GM21717 (cell line): Measurements from ENCODE around the gene MFAP4.

Experiments
- ATAC-seq: cut with Tn5 transposase; IDR thresholded peaks from one replicate; pipeline ENCODE4 v1.9.1; 2021; ENCODE audit warnings: mild to moderate bottlenecking, moderate library complexity; ENCODE audit not compliant: unreplicated experiment

MFAP4 gene

DNA sequence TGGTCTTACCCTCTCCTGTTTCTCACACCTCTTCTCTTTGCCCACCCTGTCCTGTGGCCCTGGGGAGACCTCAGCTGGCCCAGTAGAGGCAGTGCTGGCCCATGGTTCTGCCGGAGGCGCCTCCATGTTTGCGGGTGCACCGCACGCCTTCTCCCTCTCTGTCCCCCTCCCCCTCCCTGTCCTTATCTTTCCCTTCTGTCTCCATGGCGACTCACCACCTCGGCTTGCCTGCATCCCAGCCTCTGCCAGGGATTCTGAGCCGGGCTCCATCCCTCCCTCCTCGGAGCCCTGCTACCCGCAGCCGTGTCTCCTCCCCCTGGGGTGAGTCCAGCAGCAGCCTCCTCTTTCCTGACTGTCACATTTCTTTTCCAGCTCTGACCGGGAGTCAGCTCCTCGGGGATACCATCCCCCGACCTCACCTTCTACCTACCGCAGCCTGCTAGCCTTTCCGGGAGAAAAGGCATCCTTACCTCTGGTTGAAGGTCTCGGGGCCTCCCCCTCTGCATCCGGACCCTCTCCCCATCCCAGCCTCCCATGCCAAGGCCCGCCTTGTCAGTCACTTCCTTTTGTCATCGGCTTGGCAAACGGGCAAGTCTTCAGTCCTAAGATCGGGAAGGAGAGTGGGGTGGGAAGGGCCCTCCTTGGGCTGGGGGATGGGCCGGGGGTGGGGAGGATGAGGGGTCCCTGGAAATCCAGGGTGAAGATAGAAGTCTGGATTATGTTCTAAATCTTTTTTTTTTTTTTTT is 24.1 kb upstream of the MFAP4 start, which contains the start of gene RNF112:
Gene RNF112 (plus strand): TSS at position 358 of the 746 bp plus-strand sequence. CDS start 177 bp downstream, at position 535.
- ATAC-seq: no peak

DNA sequence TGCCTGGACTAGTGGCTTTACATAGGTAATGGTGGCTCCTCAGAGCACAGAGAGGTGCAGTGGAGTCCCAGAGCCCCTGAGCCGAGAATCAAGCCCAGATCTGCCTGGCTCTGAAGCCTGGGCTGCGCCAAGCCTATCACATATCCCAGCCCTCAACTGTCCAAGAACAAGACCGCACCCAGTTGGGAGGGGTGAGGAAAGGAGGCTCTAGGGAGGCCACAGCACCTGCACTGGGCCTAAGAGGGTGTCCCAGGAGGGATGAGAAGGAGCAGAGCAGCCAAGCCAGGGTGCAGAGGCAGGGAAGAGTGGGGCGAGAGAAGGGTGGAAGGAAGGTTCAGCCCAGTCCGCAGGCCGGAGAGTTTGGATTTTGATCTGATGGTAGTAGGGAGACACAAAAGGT is 23.1 kb upstream of the MFAP4 start:
- no peak for ATAC-seq

DNA sequence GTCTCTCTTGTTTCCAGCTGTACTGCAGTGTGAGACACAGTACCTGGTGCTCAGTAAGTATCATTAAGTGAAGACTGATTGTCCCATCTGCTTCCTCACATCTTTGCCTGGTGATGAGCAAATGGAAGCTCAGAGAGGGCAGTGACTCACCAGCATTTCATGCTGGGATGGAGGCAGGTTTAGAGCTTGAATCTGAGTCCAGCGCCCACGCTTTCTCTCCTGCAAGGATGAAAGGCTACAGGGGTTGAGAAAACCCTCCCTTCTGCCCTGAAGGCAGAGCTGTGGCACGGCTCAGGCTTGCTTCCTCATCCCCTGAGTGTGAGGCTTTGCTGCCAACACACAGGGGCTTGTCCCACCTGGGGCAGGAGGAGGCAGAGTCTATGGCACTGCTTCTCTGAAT is 22.5 kb upstream of the MFAP4 start:
- ATAC-seq: no peak

DNA sequence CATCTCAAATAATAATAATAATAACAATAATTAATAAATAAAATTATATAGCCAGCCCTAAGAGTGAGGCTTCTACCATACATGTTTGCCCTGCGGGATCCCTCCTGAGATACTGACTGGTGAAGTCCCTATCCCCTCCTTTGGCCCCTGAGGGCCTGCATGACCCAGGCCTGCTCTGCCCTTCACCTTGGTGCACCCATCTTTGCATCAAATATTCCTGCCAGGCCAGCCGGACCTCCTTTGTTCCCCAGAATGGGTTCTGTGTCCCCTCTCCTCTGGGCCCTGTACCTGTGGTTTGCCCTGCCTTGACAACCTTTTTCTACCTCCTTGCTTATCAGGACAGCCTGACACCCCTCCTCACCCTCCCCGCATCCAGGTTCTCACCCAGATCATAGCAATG is 22.1 kb upstream of the MFAP4 start:
- ATAC-seq: no peak

DNA sequence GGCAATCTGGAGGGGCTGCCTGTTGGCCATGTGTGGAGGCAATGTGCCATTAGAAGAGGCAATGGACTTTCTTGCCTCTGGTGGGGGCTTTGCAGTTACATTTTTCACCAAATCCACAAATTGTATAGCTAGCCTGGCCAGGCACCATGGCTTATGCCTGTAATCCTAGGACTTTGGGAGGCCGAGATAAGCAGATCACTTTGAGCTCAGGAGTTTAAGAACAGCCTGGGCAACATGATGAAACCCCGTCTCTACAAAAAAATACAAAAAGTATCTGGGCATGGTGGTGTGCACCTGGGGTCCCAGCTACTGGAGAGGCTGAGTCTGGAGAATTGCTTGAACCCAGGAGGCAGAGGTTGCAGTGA is 21.3 kb upstream of the MFAP4 start:
- no peak for ATAC-seq

DNA sequence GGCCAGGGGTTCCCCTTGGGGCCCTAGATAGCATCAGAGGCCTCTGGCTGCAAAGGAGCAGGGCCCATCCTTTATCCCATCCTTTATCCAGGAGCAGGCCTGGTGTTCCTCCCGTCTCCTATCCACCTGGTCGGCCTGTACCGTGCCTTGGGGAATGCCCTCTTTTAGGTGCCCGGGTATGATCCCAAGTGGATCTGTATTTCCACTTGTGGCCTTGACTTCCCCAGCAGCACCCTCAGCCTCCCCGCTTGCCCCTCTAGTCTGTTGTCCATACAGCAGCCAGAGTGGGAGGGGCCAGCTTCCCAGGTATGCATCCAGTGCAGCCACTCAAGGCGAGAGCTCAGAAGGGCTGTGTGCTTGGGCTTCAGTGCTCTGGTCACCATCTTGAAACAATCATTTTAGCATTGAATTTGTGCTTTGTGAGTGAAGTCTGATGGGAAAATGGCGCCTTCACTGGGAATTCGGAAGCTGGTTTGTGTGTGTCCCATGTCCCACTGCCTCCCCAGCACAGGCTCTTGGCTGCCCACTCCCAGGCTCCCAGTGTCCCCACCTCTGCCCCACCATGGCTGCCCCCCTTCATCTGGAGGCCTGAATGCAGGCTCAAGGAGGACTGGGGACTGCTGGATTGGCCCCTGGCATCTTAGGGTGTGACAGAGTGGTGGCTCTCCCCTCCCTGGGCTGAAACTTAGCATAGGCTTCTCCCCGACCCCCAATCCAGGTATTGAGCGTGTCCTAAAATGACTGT is 20.8 kb upstream of the MFAP4 start:
- no peak for ATAC-seq

DNA sequence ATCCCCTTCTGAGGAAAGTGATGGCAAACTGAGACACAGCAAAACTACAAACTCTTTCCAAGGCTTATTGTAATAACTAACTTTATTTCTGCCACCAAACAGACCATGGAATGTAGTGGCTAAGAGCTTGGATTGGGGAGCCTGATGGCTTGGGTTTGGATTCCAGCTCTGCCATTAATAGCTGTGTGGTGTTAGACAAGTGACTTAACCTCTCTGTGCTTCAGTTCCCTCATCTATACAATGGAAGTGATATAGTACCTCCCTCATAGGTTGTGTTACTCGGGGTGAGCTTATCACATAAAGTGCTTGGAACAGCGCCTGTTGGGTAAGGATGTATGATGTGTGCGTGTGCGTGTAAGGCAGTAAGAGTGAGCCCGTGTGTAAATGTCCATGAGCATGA is 18.1 kb upstream of the MFAP4 start:
- ATAC-seq: no peak

DNA sequence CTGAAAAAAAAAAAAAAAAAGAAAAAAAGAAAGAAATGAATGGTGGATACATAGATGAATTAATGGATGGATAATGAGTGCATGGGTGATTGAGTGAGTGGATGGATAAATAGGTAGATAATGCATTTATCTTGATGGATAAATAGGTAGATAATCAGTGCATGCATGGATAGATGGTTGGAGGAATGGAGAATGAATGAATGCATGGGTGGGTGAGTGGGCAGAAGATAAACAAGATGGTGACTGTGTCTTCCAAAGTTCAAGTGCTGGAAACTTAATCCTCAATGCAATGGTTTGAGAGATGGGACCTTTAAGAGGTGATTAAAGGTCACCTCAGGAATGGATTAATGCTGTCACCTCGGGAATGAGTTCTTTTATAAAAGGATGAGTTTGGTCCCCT is 17.3 kb upstream of the MFAP4 start:
- ATAC-seq: no peak

DNA sequence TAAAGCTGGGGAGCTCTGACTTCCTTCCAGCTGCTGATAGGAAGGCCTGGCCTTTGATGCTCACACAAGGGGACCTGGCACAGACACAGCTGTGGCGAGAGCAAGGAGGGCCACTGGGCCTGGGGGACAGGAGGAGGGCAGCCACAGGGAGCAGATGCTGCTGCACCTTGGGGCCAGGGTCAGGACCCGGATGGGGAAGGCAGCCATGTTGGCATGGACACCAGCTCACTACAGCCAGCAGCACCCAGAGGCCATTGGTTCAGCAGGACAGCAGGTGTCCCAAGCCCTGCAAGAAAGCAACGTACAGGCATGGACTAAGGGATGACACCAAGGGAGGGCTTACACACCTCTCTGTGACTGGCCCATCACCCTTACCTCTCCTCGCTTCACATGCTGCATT is 16.0 kb upstream of the MFAP4 start:
- ATAC-seq: no peak

DNA sequence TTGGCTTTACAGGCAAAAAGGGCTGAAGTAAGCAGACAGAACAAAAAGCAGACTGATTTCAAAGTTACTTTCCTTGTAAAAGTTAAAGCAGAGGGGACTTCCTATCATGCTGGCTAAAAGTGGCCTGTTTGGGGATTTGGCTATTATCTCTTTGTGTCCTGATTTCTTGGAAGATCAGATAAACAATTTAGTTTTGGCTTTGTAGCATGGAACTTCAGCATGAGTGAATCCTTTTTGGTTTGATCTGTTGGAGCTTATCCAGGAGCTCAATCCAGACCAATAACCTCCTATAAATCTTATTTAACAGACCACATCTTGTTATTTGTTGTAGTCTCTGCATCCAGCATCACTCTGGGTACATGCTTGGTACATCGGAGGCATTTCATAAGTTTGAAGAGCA is 15.2 kb upstream of the MFAP4 start:
- ATAC-seq: no peak

DNA sequence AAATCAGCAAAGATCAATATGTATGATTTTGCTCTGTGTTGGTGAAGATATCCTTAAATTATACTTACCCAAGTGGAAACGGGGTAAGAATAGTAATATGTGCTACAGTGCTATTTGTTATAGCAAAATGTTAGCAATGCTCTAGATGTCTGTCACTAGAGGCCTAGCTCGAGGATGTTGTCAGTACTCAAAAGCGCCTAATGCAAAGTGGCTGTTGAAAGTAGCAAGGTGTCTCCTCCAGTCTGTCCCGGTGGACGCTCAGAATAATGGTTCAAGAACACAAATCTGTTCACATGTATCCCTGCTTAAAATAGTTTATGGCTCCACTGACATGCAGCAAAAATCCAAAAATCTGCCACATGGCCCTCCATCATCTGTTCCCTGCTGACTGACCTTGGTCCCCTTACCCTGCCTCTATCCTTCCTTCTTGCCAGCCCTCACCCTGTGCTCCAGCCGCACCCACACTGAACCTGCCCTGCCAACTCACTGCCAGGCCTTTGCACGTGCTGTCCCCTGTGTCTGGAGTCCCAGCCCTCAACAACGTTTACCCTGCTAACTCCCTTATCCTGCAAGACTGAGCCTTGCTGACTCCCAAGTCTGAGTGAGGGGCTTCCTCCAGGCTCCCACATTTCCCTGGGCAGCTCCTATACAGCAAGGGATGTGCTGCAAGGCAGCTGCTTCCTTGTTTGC is 14.5 kb upstream of the MFAP4 start:
- no peak for ATAC-seq

DNA sequence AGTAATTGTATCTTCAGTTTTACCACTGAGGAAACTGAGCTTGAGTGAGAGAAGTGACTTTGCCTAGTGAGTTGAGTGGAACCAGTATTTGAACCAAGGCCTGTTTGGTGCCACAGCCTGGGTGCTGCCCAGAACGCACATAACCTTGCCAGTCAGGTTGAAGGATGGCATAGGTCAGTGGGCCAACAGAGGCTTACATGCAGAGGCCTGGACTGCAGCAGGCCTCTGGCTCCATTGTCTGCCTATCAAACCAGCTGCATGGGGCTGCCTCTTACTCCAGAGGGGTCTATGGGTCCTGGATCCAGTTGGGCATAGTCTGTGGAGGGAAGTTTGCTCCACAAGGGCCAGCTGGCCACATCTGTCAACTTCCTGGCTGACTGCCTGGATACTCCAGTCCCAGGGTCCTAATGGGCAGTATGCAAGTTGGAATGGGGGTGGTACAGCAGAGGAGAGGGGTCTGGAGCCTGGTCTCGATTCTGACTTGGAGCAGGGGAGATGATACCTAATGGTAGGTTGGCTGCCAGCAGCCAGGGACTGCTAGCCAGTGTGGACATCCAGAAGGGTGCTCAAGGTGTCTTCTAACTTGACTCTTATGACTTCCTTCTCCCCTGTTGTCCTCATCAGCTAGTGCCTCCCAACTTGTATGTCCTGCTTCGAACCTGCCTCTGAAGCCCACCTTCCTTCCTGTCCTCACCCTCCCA is 12.9 kb upstream of the MFAP4 start:
- ATAC-seq: no peak

DNA sequence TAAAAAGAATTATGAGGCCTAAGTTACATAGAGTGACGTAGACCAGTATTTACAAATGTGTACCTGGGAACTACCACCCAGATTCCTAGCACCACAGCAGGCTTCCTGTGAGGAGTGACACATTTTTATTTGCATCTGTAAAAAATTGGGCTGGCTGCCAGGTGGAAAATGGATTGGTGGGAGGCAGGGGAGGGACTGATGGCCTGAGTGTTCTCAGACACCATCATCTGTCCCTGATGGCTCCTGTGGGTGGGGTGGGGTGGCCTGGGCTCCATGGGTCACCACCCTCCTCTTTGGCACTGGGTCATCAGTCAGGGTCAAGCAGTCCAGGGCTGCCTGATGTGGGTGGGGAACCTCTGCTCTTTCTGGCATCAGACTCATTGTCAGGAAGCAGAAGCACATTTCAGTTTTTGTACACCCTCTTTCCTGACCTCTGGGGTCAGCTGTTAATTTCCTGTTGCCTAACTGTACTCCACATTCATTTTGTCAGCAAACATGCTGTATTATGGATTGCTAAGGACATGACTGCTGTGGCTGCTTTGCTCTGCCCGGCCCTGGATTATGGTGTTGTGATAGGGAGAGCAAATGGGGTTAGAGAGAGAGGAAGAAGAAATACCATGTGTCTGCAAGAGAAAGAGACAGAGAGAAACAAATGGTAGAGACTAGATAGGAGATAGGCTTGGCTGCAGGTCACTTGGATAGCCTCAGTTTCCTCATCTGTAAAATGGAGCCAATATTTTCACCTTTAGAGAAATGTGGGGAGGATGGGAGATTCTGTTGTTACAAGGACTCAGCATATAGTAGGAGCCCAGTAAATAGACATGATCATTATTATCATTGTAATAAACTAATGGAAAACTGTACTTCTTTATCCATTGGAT is 11.6 kb upstream of the MFAP4 start:
- ATAC-seq: no peak

DNA sequence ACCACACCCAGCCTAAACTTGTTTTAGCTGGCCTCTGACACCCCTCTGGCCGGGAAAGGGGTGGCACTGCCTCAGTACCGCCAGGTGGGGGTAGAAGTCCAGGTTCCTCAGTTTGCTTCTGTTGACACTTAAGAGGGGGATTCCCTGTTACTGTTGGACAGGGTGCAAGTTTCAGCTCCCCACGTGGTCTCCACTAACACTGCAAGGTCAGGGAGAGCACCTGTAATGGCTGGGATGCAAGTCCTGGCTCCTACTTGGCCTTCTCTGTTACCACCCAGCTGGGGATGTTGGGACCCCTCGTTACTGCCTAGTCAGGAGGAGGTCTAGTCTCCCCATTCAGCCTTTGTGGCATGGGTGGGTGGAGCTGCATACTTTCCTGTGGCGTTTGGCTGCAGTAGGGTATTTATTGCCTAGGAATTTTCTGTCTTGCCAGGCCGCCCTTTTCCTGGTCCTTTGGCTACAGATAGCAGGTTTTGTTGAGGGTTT is 10.6 kb upstream of the MFAP4 start:
- no peak for ATAC-seq

DNA sequence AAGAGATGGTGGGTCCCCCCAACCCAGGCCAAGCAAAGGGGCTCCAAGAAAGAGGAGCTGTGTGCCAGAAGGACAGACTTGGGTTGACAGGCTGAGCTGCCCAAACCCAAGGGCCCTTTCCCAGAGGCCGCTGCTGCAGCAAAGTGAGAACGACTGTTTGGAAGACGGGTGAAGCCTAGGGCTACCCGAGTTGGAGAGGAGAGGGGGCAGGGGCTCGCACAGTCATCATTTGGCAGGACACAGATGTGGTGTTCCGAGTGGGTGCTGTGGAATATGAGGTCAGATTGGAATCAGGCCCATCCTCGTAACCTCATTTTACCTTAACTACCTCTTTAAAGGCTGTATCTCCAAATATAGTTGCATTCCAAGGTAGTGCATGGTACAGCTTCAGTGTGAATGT is 5.3 kb upstream of the MFAP4 start:
- no peak for ATAC-seq

DNA sequence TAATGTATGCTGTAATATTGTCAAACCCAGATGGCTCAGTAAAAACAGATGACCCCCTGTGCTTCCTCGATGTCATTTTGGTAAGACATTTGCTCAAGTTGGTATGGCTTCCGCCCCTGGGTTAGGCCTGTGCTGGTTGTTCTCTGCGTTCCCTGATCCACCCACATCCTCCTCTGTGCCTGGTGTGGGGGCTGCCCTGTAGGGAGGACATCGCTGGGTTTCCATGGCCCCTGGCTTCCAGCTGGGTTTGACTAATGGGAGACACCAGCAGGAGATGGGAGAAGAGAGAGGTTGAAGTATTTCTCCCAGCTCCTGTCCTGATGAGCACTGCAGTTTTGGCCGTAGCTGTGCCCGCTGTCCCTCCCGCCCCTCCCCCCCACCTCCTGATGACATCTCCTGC is 4.4 kb upstream of the MFAP4 start:
- ATAC-seq: no peak

DNA sequence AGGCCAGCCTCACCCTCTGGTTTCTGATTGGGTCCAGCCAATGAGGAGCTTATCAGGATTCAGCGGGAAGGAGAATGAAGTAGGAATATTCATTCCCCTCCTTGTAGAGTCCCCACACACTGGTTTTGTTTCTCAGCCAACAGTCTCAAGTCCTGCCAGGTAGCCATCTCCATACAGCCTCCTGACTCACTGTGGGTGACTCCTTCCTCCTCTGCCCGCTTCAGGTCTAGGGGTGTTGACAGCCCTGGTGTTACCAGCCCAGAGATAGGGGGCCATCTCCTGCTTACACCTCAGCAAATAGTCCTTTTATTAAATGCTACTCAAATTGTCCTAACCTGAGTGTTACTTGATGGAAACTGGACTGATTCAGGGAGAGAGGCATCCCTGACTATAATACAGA is 4.0 kb upstream of the MFAP4 start:
- no peak for ATAC-seq

DNA sequence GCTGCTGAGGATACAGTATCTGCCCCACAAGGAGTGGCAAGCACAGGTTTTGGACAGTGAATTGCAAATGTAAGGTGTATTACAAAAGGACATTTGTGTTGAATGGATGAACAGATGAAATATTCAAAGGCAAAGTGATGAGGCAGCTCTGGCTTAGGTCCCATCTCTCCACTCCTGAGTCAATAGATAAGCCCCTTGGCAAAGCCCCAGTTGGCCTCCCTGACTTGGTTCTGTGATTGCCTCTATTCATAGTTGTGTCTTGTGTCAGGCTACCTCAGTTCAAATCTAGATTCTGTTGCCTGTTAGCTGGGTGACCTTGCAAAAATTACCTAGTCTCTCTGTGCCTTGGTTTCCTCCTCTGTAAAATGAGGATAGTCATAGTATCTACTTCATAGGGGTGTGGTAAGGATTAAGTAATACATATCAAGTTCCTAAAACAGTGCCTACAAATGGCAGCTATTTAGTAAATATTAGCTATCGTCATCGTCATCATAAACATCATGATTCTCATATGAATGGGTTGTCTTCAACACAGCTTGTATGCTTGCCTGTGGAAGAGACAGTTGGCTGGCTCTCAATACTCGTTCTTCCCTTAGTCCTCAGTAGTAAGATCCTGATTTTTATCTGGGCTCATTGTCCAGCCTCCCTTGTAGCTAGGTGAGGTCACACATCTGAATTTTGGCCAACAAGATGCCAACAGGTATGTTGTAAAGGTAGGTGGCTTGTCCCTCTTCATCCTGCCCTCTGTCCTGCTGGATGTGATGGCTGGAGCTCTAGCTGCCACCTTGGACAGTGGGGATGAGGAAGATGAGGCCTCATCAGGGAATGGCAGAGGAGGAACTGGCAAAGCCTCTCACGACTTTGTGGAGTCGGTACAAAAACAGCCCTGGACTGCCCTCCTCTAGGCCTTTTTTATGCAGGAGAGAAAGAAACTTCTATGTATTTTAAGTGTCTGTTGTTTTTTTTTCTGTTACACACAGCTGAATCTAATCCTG is 2.1 kb upstream of the MFAP4 start:
- no peak for ATAC-seq

DNA sequence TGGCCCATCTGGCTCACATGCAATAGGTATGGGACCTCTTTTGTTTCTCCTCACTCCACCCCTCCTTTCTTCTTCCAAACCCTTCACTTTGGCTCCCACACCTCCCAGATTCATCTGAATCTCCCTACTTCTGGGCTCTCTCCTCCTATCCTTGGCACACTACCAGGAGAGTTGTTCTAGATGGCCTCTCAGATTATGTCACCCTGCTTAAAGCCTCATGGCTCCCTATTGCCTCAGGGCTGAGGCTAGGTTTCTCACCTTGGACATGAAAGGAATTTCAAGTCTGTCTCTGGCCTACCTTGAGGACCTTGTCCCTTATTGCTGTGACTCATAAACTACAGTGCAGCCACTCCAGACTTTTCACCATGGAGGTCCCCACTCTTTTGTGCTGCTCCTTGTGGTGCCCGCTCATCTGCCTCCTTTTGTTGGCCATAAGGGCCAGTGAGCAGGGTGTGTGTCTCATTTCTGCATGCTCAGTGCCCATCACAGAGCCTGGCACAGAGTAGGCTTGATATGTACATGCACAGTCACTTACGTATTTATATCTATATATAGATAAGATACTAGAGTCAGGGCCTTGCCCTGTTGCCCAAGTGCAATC is 1.0 kb upstream of the MFAP4 start:
- ATAC-seq: no peak
